Mononuclear cell (primary cell): ENCODE measurements around the gene KCNQ1. TPM values are rescaled to one million over a fixed set of nuclear protein-coding genes. Genes with fewer than 3 reads are reported as not detected.

ENCODE experiments used
- H3K27me3 ChIP-seq: 2 replicates; pipeline ENCODE4 v1.6.0; 2011; ENCODE audit warnings: low read length, control low read depth; ENCODE audit not compliant: insufficient read depth
- H3K4me1 ChIP-seq: 2 replicates; pipeline ENCODE4 v1.5.1; 2011; ENCODE audit warnings: mild to moderate bottlenecking, low read length, control low read depth; ENCODE audit not compliant: insufficient read depth
- H3K4me3 ChIP-seq: 2 replicates; pipeline ENCODE4 v1.5.1; 2011; ENCODE audit warnings: mild to moderate bottlenecking, low read length, moderate library complexity
- H3K9me3 ChIP-seq: 2 replicates; pipeline ENCODE4 v1.5.1; 2011; ENCODE audit warnings: low read depth, mild to moderate bottlenecking, control low read depth, low read length
- total RNA-seq: library from RNA; depleted of rRNA; stranded (reverse); fragments of >200 nt; gene quantifications from one replicate; pipeline ENCODE4 v1.2.3, GENCODE V29; 2012

The KCNQ1 gene
- total RNA-seq, 1 donor: 12.7 TPM

GRCh38 chr11:2825889-2826678, 381.3 kb downstream of the KCNQ1 start:
- no peaks in the 10 kb centered on the region for H3K27me3 ChIP-seq
- H3K4me3 ChIP-seq: no peak overlapping the region
- peaks cover 41% of the 10 kb centered on the region for H3K4me1 ChIP-seq
- H3K9me3 ChIP-seq: peaks cover 6% of the 10 kb centered on the region

GRCh38 chr11:2826679-2827056, 381.9 kb downstream of the KCNQ1 start:
- Histone ChIP-seq H3K4me1 (peaks cover 41% of the 10 kb centered on the region), H3K4me3 (no peak overlapping the region), H3K27me3 (no peaks in the 10 kb centered on the region), H3K9me3 (peaks cover 6% of the 10 kb centered on the region)

GRCh38 chr11:2827256-2827655, 382.4 kb downstream of the KCNQ1 start:
- Histone ChIP-seq H3K27me3 (no peaks in the 10 kb centered on the region), H3K9me3 (peaks cover 6% of the 10 kb centered on the region), H3K4me1 (peaks cover 41% of the 10 kb centered on the region), H3K4me3 (no peak overlapping the region)

- Histone ChIP-seq H3K9me3 (peaks cover 6% of the 10 kb centered on the region), H3K27me3 (no peaks in the 10 kb centered on the region), H3K4me1 (peaks cover 41% of the 10 kb centered on the region), H3K4me3 (no peak overlapping the region)
These were observed 383.0 kb downstream of the KCNQ1 start for GRCh38 chr11:2827792-2828191.

- H3K4me1 ChIP-seq: peaks cover 41% of the 10 kb centered on the region
- H3K9me3 ChIP-seq: peaks cover 6% of the 10 kb centered on the region
- no peaks in the 10 kb centered on the region for H3K27me3 ChIP-seq
- no peak overlapping the region for H3K4me3 ChIP-seq
These were observed 383.9 kb downstream of the KCNQ1 start for GRCh38 chr11:2828585-2829330.

GRCh38 chr11:2830030-2830812, 385.4 kb downstream of the KCNQ1 start:
- H3K27me3 ChIP-seq: no peaks in the 10 kb centered on the region
- H3K4me1 ChIP-seq: peaks cover 27% of the 10 kb centered on the region
- peaks cover 6% of the 10 kb centered on the region for H3K9me3 ChIP-seq
- no peak overlapping the region for H3K4me3 ChIP-seq

- no peaks in the 10 kb centered on the region for H3K27me3 ChIP-seq
- H3K4me1 ChIP-seq: peaks cover 20% of the 10 kb centered on the region
- no peak overlapping the region for H3K4me3 ChIP-seq
- H3K9me3 ChIP-seq: peaks cover 6% of the 10 kb centered on the region
These were observed 386.1 kb downstream of the KCNQ1 start for GRCh38 chr11:2830886-2831285.

- Histone ChIP-seq H3K27me3 (no peaks in the 10 kb centered on the region), H3K4me1 (peaks cover 14% of the 10 kb centered on the region), H3K9me3 (peaks cover 6% of the 10 kb centered on the region), H3K4me3 (no peak overlapping the region)
These were observed 387.1 kb downstream of the KCNQ1 start for GRCh38 chr11:2831781-2832532.

GRCh38 chr11:2832533-2833020, 387.8 kb downstream of the KCNQ1 start:
- Histone ChIP-seq H3K4me3 (no peak overlapping the region), H3K9me3 (peaks cover 6% of the 10 kb centered on the region), H3K4me1 (peaks cover 9% of the 10 kb centered on the region), H3K27me3 (no peaks in the 10 kb centered on the region)

GRCh38 chr11:2833051-2833715, 388.4 kb downstream of the KCNQ1 start:
- H3K9me3 ChIP-seq: peaks cover 6% of the 10 kb centered on the region
- H3K4me1 ChIP-seq: peaks cover 5% of the 10 kb centered on the region
- H3K27me3 ChIP-seq: no peaks in the 10 kb centered on the region
- no peak overlapping the region for H3K4me3 ChIP-seq

- H3K9me3 ChIP-seq: peaks cover 4% of the 10 kb centered on the region
- H3K4me3 ChIP-seq: no peak overlapping the region
- peaks cover 5% of the 10 kb centered on the region for H3K4me1 ChIP-seq
- H3K27me3 ChIP-seq: no peaks in the 10 kb centered on the region
These were observed 389.1 kb downstream of the KCNQ1 start for GRCh38 chr11:2833716-2834502.

- Histone ChIP-seq H3K27me3 (no peaks in the 10 kb centered on the region), H3K4me1 (peaks cover 5% of the 10 kb centered on the region), H3K9me3 (no peaks in the 10 kb centered on the region), H3K4me3 (no peak overlapping the region)
These were observed 389.9 kb downstream of the KCNQ1 start for GRCh38 chr11:2834503-2835273.

- Histone ChIP-seq H3K9me3 (no peaks in the 10 kb centered on the region), H3K27me3 (no peaks in the 10 kb centered on the region), H3K4me1 (peaks cover 5% of the 10 kb centered on the region), H3K4me3 (no peak overlapping the region)
These were observed 390.5 kb downstream of the KCNQ1 start for GRCh38 chr11:2835296-2835695.
